ENCODE measurements around the gene PPM1D. TPM values are rescaled to one million over a fixed set of nuclear protein-coding genes. Genes with fewer than 3 reads are reported as not detected.
A peak's percentile ranks its signal among the peaks of the same experiment; 100 is the strongest.

Gene PPM1D
- total and polyA plus RNA-seq, 2 of the 13 experiments (the other 11 are each of a cell fraction or from before 2014, with no cell fraction given): 8.0 to 26.2 TPM

DNA sequence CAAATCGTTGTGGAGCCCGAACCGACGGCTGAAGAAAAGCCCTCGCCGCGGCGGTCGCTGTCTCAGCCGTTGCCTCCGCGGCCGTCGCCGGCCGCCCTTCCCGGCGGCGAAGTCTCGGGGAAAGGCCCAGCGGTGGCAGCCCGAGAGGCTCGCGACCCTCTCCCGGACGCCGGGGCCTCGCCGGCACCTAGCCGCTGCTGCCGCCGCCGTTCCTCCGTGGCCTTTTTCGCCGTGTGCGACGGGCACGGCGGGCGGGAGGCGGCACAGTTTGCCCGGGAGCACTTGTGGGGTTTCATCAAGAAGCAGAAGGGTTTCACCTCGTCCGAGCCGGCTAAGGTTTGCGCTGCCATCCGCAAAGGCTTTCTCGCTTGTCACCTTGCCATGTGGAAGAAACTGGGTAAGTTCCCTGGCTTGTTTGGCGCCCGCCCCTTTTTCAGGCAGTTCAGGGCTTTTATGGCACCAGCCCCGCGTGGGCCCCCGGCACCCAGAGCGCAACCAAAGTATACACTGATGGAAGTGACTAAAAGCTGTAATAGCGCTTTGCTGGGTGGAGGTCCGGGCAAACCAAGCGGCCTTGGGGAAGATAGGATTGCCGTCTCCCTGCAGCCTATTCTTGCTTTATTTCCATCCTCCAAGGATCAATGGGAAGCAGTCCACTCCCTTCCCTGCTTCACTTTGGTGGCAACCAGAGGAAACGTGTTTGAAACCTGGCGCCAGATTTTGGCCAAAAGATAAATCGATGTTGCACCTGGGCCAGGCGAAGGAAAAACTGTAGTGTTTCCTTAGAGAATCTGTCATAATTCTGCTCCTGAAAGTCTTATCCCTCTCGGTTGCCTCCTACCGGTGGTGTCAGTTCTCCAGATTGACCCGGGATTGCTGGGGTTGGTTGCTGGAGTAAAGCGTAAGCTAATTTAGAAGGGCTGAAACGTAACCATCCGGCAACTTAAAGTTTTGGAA lies 775 bp downstream of the PPM1D start (continued):
- TF ChIP-seq, protein P1, sequence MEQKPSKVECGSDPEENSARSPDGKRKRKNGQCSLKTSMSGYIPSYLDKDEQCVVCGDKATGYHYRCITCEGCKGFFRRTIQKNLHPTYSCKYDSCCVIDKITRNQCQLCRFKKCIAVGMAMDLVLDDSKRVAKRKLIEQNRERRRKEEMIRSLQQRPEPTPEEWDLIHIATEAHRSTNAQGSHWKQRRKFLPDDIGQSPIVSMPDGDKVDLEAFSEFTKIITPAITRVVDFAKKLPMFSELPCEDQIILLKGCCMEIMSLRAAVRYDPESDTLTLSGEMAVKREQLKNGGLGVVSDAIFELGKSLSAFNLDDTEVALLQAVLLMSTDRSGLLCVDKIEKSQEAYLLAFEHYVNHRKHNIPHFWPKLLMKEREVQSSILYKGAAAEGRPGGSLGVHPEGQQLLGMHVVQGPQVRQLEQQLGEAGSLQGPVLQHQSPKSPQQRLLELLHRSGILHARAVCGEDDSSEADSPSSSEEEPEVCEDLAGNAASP (CRISPR knock-in tag; IDR thresholded peaks at IDR 0.05; ENCODE audit: borderline replicate concordance): no peak
- TF ChIP-seq, protein P2, sequence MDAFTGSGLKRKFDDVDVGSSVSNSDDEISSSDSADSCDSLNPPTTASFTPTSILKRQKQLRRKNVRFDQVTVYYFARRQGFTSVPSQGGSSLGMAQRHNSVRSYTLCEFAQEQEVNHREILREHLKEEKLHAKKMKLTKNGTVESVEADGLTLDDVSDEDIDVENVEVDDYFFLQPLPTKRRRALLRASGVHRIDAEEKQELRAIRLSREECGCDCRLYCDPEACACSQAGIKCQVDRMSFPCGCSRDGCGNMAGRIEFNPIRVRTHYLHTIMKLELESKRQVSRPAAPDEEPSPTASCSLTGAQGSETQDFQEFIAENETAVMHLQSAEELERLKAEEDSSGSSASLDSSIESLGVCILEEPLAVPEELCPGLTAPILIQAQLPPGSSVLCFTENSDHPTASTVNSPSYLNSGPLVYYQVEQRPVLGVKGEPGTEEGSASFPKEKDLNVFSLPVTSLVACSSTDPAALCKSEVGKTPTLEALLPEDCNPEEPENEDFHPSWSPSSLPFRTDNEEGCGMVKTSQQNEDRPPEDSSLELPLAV (CRISPR knock-in tag; conservative IDR thresholded peaks at IDR 0.05; ENCODE audit: low read depth): no peak
- TF ChIP-seq, protein P3, sequence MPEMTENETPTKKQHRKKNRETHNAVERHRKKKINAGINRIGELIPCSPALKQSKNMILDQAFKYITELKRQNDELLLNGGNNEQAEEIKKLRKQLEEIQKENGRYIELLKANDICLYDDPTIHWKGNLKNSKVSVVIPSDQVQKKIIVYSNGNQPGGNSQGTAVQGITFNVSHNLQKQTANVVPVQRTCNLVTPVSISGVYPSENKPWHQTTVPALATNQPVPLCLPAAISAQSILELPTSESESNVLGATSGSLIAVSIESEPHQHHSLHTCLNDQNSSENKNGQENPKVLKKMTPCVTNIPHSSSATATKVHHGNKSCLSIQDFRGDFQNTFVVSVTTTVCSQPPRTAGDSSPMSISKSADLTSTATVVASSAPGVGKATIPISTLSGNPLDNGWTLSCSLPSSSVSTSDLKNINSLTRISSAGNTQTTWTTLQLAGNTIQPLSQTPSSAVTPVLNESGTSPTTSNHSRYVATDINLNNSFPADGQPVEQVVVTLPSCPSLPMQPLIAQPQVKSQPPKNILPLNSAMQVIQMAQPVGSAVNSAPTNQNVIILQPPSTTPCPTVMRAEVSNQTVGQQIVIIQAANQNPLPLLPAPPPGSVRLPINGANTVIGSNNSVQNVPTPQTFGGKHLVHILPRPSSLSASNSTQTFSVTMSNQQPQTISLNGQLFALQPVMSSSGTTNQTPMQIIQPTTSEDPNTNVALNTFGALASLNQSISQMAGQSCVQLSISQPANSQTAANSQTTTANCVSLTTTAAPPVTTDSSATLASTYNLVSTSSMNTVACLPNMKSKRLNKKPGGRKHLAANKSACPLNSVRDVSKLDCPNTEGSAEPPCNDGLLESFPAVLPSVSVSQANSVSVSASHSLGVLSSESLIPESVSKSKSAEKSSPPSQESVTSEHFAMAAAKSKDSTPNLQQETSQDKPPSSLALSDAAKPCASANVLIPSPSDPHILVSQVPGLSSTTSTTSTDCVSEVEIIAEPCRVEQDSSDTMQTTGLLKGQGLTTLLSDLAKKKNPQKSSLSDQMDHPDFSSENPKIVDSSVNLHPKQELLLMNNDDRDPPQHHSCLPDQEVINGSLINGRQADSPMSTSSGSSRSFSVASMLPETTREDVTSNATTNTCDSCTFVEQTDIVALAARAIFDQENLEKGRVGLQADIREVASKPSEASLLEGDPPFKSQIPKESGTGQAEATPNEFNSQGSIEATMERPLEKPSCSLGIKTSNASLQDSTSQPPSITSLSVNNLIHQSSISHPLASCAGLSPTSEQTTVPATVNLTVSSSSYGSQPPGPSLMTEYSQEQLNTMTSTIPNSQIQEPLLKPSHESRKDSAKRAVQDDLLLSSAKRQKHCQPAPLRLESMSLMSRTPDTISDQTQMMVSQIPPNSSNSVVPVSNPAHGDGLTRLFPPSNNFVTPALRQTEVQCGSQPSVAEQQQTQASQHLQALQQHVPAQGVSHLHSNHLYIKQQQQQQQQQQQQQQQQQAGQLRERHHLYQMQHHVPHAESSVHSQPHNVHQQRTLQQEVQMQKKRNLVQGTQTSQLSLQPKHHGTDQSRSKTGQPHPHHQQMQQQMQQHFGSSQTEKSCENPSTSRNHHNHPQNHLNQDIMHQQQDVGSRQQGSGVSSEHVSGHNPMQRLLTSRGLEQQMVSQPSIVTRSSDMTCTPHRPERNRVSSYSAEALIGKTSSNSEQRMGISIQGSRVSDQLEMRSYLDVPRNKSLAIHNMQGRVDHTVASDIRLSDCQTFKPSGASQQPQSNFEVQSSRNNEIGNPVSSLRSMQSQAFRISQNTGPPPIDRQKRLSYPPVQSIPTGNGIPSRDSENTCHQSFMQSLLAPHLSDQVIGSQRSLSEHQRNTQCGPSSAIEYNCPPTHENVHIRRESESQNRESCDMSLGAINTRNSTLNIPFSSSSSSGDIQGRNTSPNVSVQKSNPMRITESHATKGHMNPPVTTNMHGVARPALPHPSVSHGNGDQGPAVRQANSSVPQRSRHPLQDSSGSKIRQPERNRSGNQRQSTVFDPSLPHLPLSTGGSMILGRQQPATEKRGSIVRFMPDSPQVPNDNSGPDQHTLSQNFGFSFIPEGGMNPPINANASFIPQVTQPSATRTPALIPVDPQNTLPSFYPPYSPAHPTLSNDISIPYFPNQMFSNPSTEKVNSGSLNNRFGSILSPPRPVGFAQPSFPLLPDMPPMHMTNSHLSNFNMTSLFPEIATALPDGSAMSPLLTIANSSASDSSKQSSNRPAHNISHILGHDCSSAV (CRISPR knock-in tag; IDR thresholded peaks at IDR 0.05; ENCODE audit: borderline replicate concordance): no peak
- TF ChIP-seq HNRNPUL1 (IDR thresholded peaks at IDR 0.05; ENCODE audit: low read depth, low read length) (no peak), CREM (IDR thresholded peaks at IDR 0.05) (no peak), CREM (CRISPR knock-in tag; IDR thresholded peaks at IDR 0.05) (no peak), ZNF33A (CRISPR knock-in tag; IDR thresholded peaks at IDR 0.05; ENCODE audit: borderline replicate concordance) (0 out of 2 replicates have a peak, but pooled peaks have one; percentile 14), SRSF1 (optimal IDR thresholded peaks at IDR 0.05; ENCODE audit: low read depth, low read length) (no peak), TEAD3 (CRISPR knock-in tag; optimal IDR thresholded peaks at IDR 0.05; ENCODE audit: borderline replicate concordance) (no peak)
- TF ChIP-seq, protein P4, sequence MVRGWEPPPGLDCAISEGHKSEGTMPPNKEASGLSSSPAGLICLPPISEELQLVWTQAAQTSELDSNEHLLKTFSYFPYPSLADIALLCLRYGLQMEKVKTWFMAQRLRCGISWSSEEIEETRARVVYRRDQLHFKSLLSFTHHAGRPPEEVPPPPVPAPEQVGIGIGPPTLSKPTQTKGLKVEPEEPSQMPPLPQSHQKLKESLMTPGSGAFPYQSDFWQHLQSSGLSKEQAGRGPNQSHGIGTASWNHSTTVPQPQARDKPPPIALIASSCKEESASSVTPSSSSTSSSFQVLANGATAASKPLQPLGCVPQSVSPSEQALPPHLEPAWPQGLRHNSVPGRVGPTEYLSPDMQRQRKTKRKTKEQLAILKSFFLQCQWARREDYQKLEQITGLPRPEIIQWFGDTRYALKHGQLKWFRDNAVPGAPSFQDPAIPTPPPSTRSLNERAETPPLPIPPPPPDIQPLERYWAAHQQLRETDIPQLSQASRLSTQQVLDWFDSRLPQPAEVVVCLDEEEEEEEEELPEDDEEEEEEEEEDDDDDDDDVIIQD (CRISPR knock-in tag; IDR thresholded peaks at IDR 0.05; ENCODE audit: low read depth): no peak

All from HepG2 (cell line).